CMK (cell line): ENCODE measurements around the gene TAF4.
A peak's percentile ranks its signal among the peaks of the same experiment; 100 is the strongest.

ENCODE experiments used
- DNase-seq: peaks from one replicate; pipeline ENCODE4 v3.0.0-alpha.2; 2010; ENCODE audit warnings: low read depth

TAF4 gene

DNA sequence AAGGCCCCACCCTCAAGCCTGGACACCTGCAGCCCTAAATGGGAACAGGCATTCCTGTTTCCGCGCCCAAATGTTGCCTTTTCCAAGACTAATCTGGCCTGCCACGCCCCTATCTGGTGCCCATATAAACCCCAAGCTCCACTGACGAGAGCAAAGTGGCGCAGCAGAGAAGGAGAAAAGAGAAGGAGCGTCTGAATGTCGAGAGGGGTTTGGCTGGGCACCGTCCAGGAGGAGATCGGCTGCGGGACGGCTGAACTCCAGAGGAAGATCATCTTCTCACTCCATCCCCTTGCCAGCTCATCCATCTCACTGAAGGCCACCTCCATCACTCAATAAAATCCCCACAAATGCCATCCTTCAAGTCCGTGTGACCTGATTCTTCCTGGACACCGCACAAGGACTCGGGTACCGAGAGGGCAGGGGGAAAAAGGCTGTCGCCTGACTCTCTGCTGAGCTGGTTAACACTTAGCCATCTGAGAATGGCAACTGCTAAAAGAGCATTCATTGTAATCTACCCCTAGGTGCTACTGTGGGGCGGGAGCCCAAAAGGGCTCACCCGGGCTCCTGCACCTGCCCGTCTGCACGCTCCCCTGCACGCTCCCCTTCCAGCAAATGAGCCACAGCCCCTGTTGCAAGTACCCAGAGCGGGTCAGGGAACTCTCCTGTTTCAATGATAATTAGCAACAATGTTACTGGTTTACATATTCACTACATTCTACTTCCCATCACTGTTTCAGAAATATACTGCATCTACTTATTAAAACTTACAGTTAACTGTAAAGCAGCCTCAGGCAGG, 23.5 kb downstream of the TAF4 start:
- no peak for DNase-seq

- no peak for DNase-seq
These were observed 24.7 kb downstream of the TAF4 start for GRCh38 chr20:62040933-62041332.

DNA sequence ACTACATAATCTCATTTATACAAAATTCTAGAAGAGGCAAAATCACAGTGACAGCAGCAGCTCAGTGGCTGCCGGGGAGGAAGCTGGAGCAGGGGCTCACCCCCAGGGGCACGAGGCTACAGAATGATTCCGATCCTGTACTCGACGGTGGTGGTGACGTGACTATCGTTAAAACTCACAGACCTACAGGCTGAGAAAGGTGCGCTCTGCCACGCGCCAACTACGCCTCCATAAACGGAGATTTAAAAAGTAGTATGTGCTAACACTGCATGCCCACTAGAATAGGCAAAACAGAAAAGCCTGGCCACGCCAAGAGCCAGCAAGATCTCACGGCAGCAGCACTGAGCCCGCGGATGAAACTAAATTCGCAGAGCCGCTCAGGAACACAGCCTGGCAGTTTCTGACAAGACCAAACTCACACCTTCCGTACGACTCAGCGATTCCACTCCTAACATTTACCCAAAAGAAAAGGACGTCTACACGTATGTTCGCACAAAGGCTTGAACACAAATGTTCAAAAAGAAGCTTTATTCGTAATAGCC, 25.2 kb downstream of the TAF4 start:
- DNase-seq, result no peak

GRCh38 chr20:62039738-62040137, 25.9 kb downstream of the TAF4 start:
- DNase-seq, result no peak

GRCh38 chr20:62032609-62033368, 32.9 kb downstream of the TAF4 start:
- no peak for DNase-seq

DNA sequence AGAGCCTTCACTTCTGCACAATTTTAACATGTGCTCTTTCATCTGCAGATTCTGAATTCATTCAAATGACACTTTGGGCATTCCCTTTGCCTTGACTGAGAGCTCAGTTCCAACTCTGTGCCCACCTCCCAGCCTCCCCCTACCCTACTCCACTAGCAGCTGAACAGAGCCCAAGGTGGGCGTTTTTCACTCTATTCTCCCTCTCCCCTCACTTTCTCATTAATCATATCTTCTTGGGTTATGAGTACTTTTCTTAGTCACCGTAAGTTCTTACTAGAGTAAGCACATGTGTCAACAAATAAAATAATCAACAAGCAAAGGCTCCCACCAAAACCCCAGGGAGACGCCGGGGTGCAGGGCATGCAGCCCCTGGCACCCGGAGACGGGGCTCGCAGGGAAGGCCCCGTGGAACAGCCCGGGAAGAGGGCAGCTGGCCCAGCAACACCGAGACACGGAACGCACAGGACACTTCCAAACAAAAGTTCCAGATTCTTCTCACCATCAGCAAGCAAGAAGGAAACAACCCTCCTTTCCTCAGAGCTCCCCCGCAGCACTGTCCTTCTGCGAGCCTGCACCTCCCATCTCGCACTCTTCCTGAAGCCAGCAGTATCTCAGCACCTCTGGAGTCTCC, 34.1 kb downstream of the TAF4 start:
- DNase-seq, result no peak

DNA sequence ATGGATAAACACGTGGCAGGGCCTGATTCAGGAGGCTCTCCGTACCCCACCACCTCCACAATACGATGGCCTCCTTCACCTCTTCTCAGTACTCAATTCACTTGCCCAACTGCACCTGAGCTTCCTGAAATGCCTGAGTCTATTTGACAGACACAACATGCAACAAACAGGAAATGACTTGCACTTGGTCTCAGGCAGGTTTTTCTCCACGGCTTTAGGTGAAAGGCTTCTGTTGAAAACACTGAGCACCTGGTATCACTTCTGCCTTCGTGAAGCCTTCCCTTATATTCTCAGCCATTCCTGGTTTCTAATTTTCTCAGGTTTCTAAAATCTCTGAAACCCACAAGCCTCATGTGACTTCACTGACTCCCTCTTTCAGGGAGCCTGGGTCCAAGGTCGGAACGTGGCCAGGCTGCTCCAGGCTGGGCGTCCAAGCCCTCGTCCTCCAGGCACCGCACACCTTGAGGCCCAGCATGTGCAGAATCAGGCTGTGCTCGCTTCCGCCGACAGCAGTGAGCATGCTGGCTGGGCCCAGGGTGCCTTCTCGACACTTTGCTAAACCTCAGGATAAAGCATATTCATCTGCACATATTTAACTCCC, 34.7 kb downstream of the TAF4 start:
- DNase-seq, result no peak

DNA sequence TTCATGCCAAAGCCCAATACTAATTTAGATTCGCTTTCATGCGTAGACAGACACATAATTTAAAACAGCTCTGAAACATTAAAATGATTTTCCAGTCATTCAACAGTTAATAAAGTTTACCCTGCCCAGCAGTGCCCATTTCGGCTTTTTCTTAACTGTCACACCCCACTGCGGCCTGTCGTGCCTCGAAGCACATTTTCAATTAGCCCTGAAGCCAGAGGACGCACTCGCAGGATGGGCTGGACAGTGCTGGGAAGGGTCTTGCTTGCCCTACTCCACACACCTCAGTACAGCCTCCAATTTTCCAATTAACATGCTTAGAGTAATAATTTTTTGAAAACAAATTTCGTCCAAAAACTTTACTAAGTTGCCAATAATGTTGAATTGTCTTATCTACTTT, 35.3 kb downstream of the TAF4 start:
- DNase-seq, result no peak

GRCh38 chr20:62029949-62030348, 35.7 kb downstream of the TAF4 start:
- no peak for DNase-seq

DNA sequence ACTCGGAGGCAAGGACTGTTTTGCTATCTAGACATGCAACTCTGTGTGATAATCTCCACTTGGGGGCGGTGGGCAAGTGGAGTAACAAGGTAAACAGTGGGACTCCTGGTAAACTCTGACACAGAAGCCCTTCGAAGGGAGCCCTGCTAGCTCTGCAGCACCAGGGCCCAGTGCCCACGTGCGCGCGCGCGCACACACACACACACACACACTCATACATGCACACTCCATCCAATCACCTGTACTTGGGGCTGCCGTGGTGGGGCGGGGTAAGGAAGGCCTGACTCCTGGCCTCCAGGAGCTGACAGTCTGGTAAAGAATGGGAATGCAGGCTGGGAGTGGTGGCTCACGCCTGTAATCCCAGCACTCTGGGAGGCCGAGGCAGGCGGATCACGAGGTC, 36.4 kb downstream of the TAF4 start:
- DNase-seq, result no peak

- no peak for DNase-seq
These were observed 37.3 kb downstream of the TAF4 start for GRCh38 chr20:62028384-62028783.

GRCh38 chr20:62027698-62028321, 37.9 kb downstream of the TAF4 start:
- no peak for DNase-seq

- DNase-seq, result no peak
These were observed 38.6 kb downstream of the TAF4 start for GRCh38 chr20:62027116-62027515.

- DNase-seq, result no peak
These were observed 39.2 kb downstream of the TAF4 start for GRCh38 chr20:62026564-62026856.

GRCh38 chr20:62025832-62026563, 39.7 kb downstream of the TAF4 start:
- peak; percentile 55 for DNase-seq

GRCh38 chr20:62025394-62025793, 40.3 kb downstream of the TAF4 start:
- no peak for DNase-seq

GRCh38 chr20:62023935-62024334, 41.7 kb downstream of the TAF4 start:
- DNase-seq, result no peak

DNA sequence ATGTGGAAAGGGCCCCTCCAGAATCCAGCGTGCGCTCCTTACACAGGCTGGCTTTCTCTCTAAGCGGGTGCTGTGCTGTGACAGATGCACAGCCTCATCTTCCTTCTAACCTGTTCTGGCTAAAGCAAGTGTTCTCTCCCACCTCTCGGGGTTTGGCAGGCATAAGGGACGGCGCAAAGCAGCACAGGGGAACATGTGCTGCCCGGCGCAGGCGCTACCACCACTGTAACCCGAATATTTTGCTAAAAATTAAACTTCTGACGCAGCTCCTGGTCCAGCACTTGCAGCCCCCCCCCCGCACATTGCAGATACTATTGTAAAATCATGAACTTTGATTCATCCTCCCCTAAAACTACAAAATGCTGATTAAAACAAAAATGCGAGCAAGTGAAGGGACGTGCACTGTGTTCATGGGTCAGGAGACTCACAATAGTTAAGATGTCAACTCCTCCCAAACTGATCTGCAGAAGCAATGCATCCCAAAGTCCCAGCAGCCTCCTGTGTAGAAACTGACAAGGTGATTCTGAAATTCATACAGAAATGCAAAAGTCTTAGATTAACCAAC, 43.0 kb downstream of the TAF4 start:
- no peak for DNase-seq

- no peak for DNase-seq
These were observed 43.8 kb downstream of the TAF4 start for GRCh38 chr20:62021793-62022385.

DNA sequence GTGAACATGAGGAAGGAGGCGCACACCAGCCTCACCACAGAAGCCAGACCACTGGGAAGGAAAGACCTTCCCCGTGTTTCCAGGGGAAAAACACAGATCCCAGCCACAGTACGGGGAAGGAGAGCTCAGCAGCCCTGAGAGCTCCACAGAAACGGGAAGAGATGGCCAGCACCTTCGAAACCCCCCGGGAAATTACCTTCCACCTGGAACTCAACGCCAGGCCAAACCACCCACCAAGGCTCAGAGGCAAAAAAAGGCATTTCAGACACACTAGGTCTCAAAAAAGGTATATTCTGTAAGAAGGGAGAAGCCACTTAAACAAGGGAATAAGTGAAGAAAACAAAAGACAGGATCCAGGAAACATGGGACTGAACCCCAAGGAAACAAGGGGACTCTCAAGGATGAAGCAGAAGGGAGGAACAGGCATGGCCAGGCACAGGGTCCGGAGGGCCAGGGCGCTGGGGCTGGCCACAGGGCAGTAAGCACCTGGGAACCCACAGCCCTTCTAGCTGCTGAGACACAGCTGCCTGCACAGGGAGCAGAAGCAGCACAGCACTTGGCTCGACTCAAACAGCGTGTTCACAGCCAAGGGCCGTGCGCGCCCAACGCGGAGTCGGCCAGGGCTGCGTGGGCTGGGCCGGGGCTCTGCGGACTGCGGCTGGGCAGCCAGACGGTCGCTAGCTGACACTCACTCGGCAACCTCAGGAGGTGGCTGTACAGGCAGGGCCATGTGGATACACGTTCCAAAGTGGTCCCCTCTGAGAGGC, 44.6 kb downstream of the TAF4 start:
- DNase-seq, result no peak
